ENCODE results near the gene FRRS1L.

Gene FRRS1L

DNA sequence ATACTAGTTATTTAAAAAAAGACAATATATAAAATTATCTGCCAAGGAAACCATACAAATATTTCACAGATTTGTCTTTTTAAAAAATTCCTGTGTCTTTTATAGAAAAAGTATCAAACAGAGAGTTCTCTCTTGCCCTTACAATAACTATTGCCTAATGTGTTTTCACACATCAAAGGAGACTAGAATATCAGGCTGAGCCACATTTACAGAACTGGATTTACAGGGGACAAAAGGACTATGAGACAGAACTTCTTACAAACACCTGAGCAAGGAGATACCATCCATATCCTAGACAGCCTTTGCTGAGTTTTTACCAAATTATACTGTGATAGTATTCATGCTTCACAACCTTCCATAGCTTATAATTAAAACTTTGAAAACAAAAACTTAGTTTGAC is 81.5 kb downstream of the FRRS1L start:
- Mint-ChIP-seq H3K36me3 (ENCODE audit: insufficient read depth) (peaks cover 45% of the 10 kb centered on the region), H3K4me1 (peaks cover 6% of the 10 kb centered on the region), H3K4me3 (no peak overlapping the region), H3K27ac (ENCODE audit: low read depth) (peak overlapping the region; percentile 47), H3K9me3 (no peaks in the 10 kb centered on the region), H3K27me3 (no peaks in the 10 kb centered on the region)
- DNase-seq (ENCODE audit: low spot score in 2 of 2): no peak
- ATAC-seq (replicated peaks; ENCODE audit: extremely low read depth, poor library complexity, severe bottlenecking): no peak

- H3K27ac Mint-ChIP-seq (ENCODE audit: low read depth): no peak overlapping the region
- H3K27me3 Mint-ChIP-seq: no peaks in the 10 kb centered on the region
- no peak for ATAC-seq (replicated peaks; ENCODE audit: extremely low read depth, poor library complexity, severe bottlenecking)
- no peak overlapping the region for H3K4me3 Mint-ChIP-seq
- H3K9me3 Mint-ChIP-seq: no peaks in the 10 kb centered on the region
- DNase-seq (ENCODE audit: low spot score in 2 of 2): no peak
- H3K36me3 Mint-ChIP-seq (ENCODE audit: insufficient read depth): peaks cover 47% of the 10 kb centered on the region
- peaks cover 6% of the 10 kb centered on the region for H3K4me1 Mint-ChIP-seq
Observed at GRCh38 chr9:109083813-109084405, 83.1 kb downstream of the FRRS1L start.

DNA sequence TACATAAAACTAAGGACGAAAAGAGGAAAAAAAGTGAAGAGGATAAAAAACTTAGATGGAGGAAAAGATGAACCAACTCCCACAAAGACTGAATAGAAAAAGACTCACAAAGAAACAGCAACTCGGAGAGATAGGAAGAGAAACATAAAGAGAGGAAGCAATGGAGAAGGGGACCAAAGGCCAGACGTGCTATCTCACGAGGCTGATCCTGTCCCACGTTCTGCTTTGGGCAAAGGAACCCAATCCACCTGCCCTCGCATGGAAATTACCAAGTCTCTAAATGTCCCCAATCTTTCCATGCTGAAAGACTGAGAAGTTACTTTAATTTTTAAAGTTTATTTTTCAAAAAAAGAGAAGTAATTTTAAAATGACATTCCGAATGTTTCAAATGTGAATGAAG is 83.9 kb downstream of the FRRS1L start:
- H3K4me1 Mint-ChIP-seq: peaks cover 6% of the 10 kb centered on the region
- no peak for ATAC-seq (replicated peaks; ENCODE audit: extremely low read depth, poor library complexity, severe bottlenecking)
- H3K27me3 Mint-ChIP-seq: no peaks in the 10 kb centered on the region
- H3K27ac Mint-ChIP-seq (ENCODE audit: low read depth): no peak overlapping the region
- no peaks in the 10 kb centered on the region for H3K9me3 Mint-ChIP-seq
- H3K36me3 Mint-ChIP-seq (ENCODE audit: insufficient read depth): peaks cover 45% of the 10 kb centered on the region
- DNase-seq (ENCODE audit: low spot score in 2 of 2): no peak
- H3K4me3 Mint-ChIP-seq: no peak overlapping the region

GRCh38 chr9:109082091-109082620 is 84.9 kb downstream of the FRRS1L start:
- Mint-ChIP-seq H3K36me3 (ENCODE audit: insufficient read depth) (peaks cover 38% of the 10 kb centered on the region), H3K4me1 (peaks cover 6% of the 10 kb centered on the region), H3K9me3 (no peaks in the 10 kb centered on the region), H3K27ac (ENCODE audit: low read depth) (no peak overlapping the region), H3K4me3 (no peak overlapping the region), H3K27me3 (no peaks in the 10 kb centered on the region)
- DNase-seq (ENCODE audit: low spot score in 2 of 2) (no peak), ATAC-seq (replicated peaks; ENCODE audit: extremely low read depth, poor library complexity, severe bottlenecking) (no peak)
